ENCODE data around the gene CRYAB.
"Not testable (repeated sequence)": the region's sequence is repeated elsewhere in the genome, so short reads cannot be mapped to it uniquely, and the experiment has no call there.

CRYAB gene

DNA sequence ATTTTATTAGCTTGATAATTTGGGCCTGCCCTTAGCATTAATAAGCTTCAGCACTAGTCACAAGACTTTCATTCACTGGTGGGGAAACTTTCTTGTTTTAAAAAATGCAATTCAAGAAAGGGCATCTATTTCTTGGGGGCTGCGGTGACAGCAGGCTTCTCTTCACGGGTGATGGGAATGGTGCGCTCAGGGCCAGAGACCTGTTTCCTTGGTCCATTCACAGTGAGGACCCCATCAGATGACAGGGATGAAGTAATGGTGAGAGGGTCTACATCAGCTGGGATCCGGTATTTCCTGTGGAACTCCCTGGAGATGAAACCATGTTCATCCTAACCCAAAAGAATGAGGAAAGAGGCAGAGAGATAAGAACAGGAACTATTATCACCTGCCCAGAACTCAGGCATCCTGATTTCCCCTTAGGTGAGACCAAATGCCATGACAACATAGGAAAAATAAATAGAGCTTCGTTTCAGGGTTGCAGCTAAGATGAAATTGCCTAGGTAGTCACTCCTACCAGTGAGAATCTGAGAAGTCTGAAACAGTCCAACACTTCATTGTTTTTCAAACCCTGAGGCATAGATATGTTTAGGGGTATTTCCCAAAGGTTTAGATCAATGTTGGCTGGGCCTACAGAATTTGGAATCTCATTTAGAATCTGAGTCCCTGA lies 2.8 kb downstream of the CRYAB start:
- no peak for TF ChIP-seq POLR2A (IDR thresholded peaks at IDR 0.05; ENCODE audit: low read length)
- TF ChIP-seq GATA1 (IDR thresholded peaks at IDR 0.05; ENCODE audit: low read depth, low read length) = no peak
- DNase-seq = no peak

DNA sequence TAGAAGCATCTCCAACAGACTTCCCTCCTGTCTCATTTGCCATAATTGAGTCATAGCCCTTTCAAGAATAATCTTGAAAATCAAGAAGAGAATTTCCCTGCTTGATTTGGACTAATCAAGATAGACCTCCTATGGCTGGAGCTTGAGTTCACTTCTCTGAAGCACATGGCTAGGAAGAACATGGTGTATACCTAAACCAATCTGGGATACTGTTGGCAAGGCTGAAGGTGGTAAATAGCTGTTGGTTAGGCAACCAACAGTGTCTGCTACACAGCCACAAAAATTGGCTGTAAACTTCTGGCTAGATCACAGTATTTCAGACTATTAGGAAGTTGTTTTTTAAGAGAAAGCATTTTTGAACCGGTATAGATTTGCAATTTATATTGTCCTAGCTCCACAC lies 4.9 kb downstream of the CRYAB start:
- no peak for DNase-seq
- TF ChIP-seq POLR2A (IDR thresholded peaks at IDR 0.05; ENCODE audit: low read length) (no peak), GATA1 (IDR thresholded peaks at IDR 0.05; ENCODE audit: low read depth, low read length) (no peak)

GRCh38 chr11:111905411-111905810 lies 6.2 kb downstream of the CRYAB start:
- TF ChIP-seq GATA1 (IDR thresholded peaks at IDR 0.05; ENCODE audit: low read depth, low read length) = no peak
- no peak for TF ChIP-seq POLR2A (IDR thresholded peaks at IDR 0.05; ENCODE audit: low read length)
- DNase-seq = no peak

- TF ChIP-seq GATA1 (IDR thresholded peaks at IDR 0.05; ENCODE audit: low read depth, low read length) (no peak), POLR2A (IDR thresholded peaks at IDR 0.05; ENCODE audit: low read length) (no peak)
- DNase-seq = no peak
Observed at GRCh38 chr11:111886844-111887243, 24.7 kb downstream of the CRYAB start.

DNA sequence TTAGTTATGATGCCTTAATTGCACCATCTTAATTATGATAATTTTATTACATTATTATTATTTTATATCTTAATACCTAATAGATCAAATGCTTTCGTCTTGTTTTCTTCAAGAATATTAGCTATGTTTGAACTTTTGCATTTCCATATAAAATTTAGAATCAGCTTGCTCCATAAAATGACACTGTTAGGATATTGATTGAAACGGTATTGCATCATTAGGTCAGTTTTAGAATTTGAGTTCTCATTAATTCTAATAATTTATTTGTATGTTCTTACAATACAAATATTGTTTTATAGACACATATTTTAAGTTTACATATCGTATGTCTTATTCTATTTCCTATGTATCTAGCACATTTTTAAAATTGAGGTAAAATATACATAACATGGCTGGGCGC lies 25.5 kb downstream of the CRYAB start:
- DNase-seq = no peak
- TF ChIP-seq GATA1 (IDR thresholded peaks at IDR 0.05; ENCODE audit: low read depth, low read length) (no peak), POLR2A (IDR thresholded peaks at IDR 0.05; ENCODE audit: low read length) (no peak)

DNA sequence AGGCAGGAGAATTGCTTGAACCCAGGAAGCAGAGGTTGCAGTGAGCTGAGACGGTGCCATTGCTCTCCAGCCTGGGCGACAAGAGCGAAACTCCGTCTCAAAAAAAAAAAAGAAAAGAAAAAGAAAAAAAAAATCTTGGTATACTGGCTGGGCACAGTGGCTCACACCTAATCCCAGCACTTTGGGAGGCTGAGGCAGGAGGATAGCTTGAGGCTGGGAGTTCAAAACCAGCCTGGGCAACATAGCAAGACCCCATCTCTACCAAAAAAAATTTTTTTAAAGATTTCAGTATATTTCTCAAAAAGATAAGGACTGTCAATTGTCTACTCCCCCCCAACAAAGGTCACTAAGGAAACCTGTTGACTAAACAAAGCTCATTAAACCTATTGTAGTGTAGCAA lies 26.5 kb downstream of the CRYAB start:
- DNase-seq = not testable (repeated sequence)

DNA sequence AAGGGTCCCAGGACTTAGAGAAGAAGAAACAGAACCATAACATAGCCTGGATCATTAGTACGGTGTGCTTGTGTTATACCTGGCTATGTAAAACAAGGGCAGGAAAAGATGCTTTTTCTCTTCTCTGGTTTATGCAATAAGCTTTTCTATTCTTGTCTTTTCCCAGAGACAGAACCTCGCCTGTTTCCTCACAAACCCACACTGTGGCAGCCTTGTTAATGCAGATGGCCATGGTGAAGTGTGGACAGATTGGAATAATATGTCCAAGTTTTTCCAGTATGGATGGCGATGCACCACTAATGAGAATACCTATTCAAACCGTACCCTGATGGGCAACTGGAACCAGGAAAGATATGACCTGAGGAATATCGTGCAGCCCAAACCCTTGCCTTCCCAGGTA lies 29.4 kb downstream of the CRYAB start:
- TF ChIP-seq POLR2A (IDR thresholded peaks at IDR 0.05; ENCODE audit: low read length) (no peak), GATA1 (IDR thresholded peaks at IDR 0.05; ENCODE audit: low read depth, low read length) (no peak)
- DNase-seq = no peak

DNA sequence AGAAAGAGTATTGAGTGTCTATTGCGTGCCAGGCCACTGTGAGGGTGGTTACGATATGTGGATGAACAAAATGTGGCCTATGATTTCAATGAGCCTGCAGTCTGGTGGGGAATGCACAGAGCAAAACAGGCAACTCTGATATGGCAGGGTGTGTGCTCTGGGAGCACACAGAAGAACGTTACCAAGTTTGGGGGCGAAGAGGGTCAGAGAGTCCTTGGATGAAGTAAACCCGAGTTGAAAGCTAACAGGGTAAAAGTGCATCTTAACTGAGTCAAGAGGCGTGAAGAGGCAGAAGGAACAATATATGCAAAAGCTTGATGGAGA lies 32.0 kb downstream of the CRYAB start:
- TF ChIP-seq POLR2A (IDR thresholded peaks at IDR 0.05; ENCODE audit: low read length) = no peak
- no peak for TF ChIP-seq GATA1 (IDR thresholded peaks at IDR 0.05; ENCODE audit: low read depth, low read length)
- no peak for DNase-seq

DNA sequence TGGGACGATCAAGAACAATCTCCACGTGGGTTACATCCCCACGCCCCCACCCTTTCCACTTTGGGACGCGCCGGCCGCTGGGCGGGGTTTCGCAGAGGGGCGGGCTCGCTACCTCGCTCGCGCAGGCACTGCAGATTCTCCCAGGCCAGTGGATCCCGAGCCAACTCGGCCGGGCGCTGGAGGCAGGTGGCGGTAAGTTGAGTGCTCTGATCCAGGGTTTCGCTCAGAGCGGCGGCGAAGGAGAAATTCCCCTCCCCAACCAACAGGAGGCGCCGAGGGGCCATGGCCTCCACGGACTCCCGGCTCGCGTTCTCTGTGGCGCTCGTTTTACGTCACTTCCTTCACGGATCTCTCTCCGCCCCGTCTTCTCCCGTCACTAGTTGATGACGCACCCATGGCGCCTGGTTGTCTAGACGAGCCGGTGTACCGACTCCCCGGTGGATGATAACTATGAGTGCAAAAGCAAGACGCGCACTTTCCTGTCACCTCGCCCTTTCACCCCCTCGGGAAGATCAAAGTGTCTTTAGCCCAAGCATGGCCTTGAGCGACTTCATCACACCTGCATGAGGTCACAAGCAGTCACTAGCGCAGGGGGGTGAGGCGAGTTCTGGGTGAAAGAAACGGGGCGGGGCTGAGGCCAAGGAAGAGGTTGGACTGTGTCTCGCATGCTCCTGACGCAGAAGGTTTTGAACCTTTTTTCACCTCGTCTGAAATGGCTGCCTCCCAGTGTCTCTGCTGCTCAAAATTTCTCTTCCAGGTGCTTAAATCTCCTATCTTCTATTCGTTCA lies 32.5 kb downstream of the CRYAB start, which contains the start of the genes CFAP68 and FDXACB1:
Gene CFAP68 (plus strand): TSS at position 693 of the 788 bp plus-strand sequence. CDS start 20 bp downstream, at position 713.
Gene FDXACB1 (minus strand): TSS at position 317 of the 788 bp plus-strand sequence. CDS start 33 bp downstream, at position 284.
- TF ChIP-seq POLR2A (IDR thresholded peaks at IDR 0.05; ENCODE audit: low read length) = peak; percentile 89
- no peak for TF ChIP-seq GATA1 (IDR thresholded peaks at IDR 0.05; ENCODE audit: low read depth, low read length)
- peak; percentile 98 to 99 for DNase-seq

DNA sequence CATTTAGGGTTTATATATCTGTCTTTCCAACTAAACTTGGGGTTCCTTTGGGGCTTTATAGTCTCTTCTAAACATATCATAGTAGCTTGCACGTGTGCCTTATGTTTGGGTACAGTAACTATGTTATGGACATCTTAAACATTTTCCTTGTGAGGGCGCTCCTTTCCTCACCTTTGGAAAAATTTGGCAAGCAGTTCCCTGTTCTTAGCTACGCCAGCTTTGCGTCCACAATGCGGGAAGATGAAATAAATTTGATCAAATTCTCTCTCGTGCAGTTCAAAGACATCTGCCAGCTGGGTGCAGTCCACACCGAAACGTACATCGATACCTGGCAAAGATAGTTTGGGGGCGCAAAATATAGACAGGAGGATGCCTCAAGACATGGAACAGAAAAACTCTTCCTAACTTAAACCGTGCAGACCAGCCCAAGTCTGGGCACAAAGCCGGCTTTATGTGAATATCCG lies 33.2 kb downstream of the CRYAB start:
- no peak for DNase-seq
- no peak for TF ChIP-seq GATA1 (IDR thresholded peaks at IDR 0.05; ENCODE audit: low read depth, low read length)
- no peak for TF ChIP-seq POLR2A (IDR thresholded peaks at IDR 0.05; ENCODE audit: low read length)

DNA sequence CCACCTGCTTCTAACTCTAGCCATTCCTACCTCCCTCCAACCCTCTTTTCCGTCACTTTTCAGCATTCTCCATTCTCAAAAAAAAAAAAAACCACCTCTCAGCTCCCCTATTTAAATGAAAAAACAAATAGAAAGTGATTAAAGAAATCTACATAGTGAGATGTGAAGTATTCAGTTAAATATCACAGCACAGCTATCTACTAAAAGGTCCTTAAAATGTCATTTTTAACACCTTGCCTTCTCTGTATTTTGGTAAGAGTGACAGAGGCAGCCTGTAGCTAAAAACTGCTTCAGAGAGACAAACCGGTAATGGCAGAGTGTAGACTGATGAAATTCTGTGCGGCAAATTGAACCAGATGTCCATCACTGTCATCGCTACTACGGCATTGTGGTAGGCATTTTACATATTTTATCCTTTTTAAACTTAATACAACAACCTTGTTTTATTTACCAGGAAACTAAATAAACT lies 39.8 kb downstream of the CRYAB start:
- DNase-seq = peak in 1 of 2 experiments; percentile 44
- TF ChIP-seq POLR2A (IDR thresholded peaks at IDR 0.05; ENCODE audit: low read length) (no peak), GATA1 (IDR thresholded peaks at IDR 0.05; ENCODE audit: low read depth, low read length) (no peak)

DNA sequence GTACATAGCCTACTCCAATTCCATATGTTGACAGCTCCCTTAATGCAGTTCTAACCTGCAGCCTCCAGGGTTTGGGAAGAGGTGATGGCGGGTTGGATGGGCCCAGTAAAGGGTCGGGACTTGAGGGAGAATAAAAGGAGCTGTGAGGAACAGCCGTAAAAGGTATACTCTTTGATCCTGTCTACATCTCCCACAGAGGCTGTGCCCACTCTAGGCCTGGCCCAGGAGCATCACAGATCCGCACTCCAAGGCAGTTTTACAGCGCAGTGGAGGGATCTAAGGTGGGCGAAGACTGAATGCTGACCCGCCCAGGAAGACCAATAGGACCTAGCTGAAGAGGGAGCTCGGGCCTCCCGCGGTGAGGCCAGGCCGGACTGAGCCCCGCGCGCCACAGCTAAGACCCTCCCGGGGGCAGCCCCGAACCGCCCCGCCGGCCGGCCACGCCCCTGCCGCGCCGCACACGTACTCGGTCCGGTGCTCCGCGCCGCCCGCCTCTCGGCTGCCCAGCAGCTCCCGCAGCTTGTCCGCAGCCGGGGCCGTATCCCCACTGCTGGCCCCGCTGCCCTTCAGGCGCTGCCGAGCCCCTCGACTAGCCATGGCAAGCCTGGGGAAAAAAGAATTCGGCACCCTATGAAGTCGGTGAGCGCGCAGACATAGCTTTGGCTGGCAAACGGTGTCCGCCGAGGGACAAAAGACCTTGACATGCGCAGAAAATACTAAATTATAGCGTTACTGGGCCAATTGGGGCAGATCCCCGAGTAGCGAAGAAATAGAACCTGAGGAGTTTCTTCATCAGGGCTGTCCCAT lies 40.5 kb downstream of the CRYAB start, which contains the start of gene ALG9:
Gene ALG9 (minus strand): TSS at position 696 of the 807 bp plus-strand sequence. CDS start 99 bp downstream, at position 597.
- DNase-seq = peak; percentile 89 to 92
- TF ChIP-seq GATA1 (IDR thresholded peaks at IDR 0.05; ENCODE audit: low read depth, low read length) (no peak), POLR2A (IDR thresholded peaks at IDR 0.05; ENCODE audit: low read length) (peak; percentile 64)

DNA sequence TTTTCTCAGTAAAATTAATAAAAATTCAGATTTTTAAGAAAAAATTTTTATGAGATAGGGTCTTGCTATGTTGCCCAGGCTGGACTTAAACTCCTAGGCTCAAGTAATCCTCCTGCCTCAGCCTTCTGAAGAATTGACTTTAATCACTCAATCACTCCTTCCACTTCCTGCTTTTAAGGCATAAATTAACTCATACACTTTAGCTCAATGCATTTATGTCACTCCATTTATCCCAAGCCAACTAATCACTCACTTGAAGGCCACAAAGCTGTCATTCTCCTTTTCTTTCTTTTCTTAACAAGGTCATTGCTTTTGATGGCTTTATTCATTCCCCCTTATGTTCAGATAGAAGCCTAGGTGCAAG lies 41.1 kb downstream of the CRYAB start:
- TF ChIP-seq GATA1 (IDR thresholded peaks at IDR 0.05; ENCODE audit: low read depth, low read length) (no peak), POLR2A (IDR thresholded peaks at IDR 0.05; ENCODE audit: low read length) (no peak)
- no peak for DNase-seq

- no peak for DNase-seq
- TF ChIP-seq POLR2A (IDR thresholded peaks at IDR 0.05; ENCODE audit: low read length) = no peak
Observed at GRCh38 chr11:111870113-111870512, 41.5 kb downstream of the CRYAB start.

Measured in erythroblast (primary cell).